ENCODE measurements around the gene POU6F2.
"Not testable (repeated sequence)": the region's sequence is repeated elsewhere in the genome, so short reads cannot be mapped to it uniquely, and the experiment has no call there.

The POU6F2 gene

DNA sequence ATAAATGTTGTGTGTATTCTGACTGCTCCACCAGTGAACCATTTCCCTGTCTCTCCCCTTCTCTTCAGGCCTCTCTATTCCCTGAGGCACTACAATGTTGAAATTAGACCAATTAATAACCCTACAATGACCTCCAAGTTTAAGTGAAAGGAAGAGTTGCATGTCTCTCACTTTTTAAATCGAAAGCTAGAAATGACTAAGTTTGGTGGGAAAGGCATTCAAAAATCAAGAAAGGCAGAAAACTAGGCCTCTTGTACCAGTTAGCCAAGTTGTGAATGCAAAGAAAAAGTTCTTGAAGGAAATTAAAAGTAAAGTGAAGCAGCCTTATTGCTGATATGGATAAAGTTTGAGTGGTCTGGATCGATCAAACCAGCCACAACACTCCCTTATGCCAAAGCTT lies 390.2 kb downstream of the POU6F2 start:
- no peak for TF ChIP-seq ZNF274 (IDR thresholded peaks at IDR 0.05; ENCODE audit: low read depth, low read length)
- H3K4me3 ChIP-seq (ENCODE audit: low read length), result no peak overlapping the region

DNA sequence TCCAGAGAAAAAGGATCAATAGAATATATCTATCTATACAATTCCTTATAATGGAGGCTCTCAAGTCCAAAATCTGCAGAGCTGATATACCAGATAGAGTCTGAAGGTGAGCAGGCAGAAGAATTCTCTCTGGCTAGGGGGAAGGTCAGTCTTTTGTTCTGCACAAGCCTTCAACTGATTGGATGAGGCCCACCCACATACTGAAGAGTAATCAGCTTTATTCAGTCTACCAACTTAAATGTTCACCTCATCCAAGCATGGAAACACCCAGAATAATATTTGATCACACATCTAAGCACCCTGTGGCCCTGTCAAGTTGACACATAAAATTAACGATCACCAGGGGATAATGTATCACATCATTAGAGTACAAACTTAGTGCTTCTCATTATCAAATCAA lies 394.7 kb downstream of the POU6F2 start:
- no peak overlapping the region for H3K4me3 ChIP-seq (ENCODE audit: low read length)
- no peak for TF ChIP-seq ZNF274 (IDR thresholded peaks at IDR 0.05; ENCODE audit: low read depth, low read length)

DNA sequence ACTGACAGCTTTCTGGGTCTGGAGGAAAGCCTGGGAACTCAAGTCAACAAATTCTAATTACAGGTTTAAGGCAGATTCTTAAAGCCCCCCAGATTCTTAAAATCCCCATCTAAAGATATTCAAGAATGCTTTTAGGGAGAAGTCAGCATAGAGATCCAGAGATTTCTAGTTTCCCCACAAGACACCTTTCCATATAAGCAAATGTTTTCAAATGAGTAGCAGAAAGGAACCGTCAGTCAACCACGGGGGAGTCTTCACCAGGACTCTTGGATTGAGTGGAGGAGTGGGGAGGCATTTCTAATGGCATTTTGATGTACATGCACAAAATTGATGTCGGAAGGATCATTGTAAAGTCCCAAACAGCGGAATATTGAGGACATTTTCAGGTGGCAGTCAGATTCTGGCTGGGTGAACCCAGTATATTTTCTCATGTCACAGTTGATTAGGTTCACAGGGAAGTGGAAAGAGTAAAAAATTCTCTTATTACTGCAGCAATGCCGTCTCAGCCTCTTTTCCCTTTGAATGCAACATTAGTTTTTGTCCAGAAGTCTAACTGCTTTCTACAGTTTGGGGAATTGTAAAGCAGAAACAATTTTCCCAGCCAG lies 396.8 kb downstream of the POU6F2 start:
- no peak for TF ChIP-seq ZNF274 (IDR thresholded peaks at IDR 0.05; ENCODE audit: low read depth, low read length)
- no peak overlapping the region for H3K4me3 ChIP-seq (ENCODE audit: low read length)

DNA sequence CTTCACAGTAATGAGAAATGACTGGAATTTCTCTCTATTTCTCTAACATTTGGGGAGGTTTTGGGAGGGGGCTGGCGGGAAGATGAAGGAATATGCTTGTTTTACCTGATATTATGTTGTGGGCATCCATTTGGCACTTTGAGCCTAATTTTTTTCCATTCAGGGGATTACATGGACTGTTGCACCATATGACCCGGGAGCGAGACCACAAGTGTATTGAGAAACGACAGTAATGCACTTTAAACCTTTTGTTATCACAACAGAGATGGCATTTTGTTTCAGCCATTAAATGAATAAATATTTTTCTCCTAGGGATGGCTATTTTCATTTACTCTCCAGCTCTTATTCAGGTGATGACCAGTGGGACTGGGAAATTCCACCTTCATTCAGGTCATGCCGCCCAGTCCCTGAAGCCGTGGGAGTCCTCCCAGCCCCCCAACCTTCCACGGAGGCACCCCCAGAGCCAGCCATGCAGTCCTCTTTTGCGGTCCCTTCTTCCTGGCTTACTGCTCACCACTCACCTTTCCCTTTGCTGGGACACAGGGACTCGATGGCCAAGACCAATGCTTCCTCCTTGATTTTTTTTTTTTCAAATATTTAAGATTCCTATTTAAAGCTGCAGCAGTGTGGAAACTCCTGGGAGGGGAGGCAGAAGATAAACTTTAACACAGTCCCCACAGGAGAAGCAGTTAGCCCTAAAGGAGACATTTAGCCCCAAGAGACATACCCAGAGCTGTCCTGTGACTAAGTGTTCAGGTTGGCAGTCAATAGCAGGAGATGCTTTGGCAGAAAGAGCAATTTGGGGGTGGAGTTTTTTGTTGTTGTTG lies 397.6 kb downstream of the POU6F2 start:
- no peak for TF ChIP-seq ZNF274 (IDR thresholded peaks at IDR 0.05; ENCODE audit: low read depth, low read length)
- H3K4me3 ChIP-seq (ENCODE audit: low read length), result no peak overlapping the region

DNA sequence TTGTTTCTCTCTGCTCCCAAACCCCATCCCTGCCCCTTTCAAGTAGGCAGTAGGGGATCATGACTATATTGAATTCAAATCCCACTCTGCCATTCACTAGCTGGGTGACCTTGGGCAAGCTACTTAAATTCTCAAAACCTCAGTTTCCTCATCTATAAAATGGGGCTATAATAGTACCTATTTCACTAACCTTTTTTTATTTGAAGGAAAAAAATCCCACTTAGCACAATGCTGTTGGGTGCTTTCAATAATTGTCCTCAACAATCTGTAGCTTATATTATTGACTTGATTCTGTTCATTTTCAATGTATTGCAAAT lies 398.1 kb downstream of the POU6F2 start:
- H3K4me3 ChIP-seq (ENCODE audit: low read length), result no peak overlapping the region
- no peak for TF ChIP-seq ZNF274 (IDR thresholded peaks at IDR 0.05; ENCODE audit: low read depth, low read length)

DNA sequence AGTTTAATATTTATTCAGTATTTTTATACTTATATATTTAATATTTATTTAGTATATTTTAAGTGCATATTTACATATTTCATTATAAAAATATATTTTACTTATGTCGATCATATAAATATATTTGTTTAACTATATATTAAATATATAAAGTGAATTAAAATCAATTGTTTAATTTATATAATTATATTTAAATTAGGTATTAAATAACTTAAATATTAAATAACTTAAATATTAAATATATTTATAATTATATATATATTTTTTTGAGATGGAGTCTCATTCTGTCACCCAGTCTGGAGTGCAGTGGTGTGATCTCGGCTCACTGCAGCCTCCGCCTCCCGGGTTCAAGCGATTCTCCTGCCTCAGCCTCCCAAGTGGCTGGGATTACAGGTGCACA lies 399.2 kb downstream of the POU6F2 start:
- H3K4me3 ChIP-seq (ENCODE audit: low read length), result not testable (repeated sequence)

DNA sequence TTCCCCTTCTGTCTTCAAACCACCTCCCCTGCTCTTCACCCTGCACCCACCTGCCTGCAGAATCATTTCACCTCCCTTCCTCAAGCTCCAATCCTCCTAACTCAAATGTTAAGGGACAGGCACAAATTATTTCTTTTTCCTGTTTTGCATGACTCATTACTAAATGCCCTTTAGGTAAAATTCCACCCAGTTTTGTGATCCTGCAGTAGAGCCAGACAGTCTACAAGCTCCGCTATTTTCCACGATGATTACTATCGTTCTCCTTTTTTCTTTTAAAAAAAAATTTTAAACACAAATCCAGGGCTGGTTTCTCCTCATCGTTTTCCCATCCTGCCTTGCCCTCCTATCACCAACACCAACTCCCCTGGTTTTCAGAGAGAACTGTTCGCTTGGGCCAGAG lies 401.7 kb downstream of the POU6F2 start:
- no peak overlapping the region for H3K4me3 ChIP-seq (ENCODE audit: low read length)
- TF ChIP-seq ZNF274 (IDR thresholded peaks at IDR 0.05; ENCODE audit: low read depth, low read length), result no peak

DNA sequence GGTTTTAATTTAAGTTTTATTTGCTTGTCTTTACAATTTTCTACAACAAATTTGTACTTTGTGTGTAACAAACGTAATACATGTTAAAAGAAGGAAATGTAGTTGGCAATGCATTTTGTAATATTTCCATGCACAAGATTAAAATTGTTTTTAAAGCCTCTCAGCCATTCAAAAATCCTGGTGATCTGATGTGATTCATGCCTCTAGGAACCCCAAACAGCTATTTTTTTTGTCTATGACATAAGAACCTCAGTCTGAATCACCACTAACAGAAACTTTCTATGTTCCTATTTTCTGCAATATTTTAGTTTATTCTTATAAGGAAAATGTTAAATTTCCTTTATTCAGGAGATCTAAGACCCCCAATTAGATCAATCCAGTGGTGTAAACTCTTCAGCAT lies 405.4 kb downstream of the POU6F2 start:
- no peak for TF ChIP-seq ZNF274 (IDR thresholded peaks at IDR 0.05; ENCODE audit: low read depth, low read length)

DNA sequence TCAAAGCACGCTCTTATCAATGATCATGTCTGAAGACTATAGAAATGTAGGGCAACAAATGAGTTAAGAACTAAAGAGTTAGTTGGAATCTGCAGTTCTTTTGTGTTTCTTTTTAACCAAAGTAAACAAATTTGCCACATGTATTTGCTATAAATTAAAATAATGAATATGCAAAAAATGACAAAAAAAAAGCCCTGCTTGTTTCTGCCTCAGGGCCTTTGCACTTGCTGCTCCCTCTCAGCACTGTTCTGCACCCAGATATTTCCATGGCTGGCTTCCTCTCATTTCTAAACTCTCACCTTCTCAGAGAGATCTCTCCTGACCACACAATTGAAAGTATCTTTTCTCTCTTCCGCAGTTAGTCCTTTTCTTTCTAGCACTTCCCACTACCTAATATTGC lies 406.7 kb downstream of the POU6F2 start:
- H3K4me3 ChIP-seq (ENCODE audit: low read length), result no peak overlapping the region
- no peak for TF ChIP-seq ZNF274 (IDR thresholded peaks at IDR 0.05; ENCODE audit: low read depth, low read length)

More for the DNA sequence above, 405.4 kb downstream of the POU6F2 start:
- no peak overlapping the region for H3K4me3 ChIP-seq (ENCODE audit: low read length)

DNA sequence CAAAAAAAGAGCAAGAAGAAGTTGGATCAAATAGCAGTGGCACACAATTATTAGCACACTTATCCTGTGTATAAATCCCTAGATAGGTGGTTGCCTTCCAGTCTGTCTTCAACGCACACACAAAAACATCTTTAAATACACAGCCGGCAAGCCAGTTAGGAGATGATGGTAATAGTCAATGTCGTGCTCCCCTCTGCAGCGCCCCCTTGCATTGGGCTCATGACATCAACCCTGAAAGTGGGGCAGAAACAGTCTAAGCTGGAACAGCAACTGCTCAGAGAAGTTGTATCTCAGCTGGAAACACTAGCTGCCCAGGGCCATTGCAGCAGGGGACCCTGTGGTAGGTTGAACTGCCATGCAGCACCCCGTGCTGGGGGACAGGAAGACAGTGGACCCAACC lies 409.0 kb downstream of the POU6F2 start:
- H3K4me3 ChIP-seq (ENCODE audit: low read length), result no peak overlapping the region
- TF ChIP-seq ZNF274 (IDR thresholded peaks at IDR 0.05; ENCODE audit: low read depth, low read length), result no peak

DNA sequence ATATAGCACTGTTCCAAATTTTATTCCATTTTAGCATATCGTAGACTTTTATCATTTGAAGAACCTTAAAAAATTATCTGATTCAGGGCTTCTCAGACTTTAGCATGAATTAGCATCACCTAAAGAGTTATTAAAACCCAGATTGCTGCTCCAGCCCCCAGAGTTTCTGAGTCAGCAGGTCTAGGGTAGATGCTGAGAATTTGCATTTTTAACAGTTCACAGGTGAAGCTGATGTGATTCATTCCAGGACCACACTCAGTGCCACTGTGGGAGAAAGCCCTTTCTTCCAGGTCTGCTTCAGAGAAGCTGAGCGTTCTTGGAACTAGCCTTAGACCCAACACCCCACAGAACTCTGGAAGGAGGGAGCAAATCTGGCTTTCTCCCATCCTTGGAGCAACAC lies 414.4 kb downstream of the POU6F2 start:
- no peak overlapping the region for H3K4me3 ChIP-seq (ENCODE audit: low read length)
- no peak for TF ChIP-seq ZNF274 (IDR thresholded peaks at IDR 0.05; ENCODE audit: low read depth, low read length)

DNA sequence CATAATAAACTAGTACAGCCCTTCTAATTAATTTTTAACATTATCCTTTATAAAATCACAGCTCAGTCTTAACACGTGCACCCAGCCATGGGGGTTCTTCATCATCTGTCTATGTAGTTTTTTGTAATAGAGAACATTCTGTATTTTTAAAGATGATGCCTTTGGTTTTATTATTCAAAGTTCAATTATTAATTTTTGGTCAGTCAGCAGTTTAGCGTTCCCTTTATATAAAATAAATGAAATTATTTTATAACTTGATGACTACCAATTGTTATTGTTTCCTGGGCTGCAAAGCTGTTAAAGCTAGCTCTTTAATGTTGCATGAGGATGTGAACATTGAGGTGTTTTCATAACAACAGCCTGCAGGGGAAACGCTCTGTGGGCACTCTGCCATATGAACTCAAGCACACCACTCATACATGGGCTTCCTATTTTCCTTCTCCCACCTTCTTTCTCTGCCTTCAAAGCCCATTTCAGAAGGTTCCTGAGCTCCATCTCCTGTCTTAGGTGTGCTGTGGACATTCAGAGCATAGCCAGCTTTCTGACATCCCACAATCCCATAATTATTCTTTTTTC lies 416.5 kb downstream of the POU6F2 start:
- no peak for TF ChIP-seq ZNF274 (IDR thresholded peaks at IDR 0.05; ENCODE audit: low read depth, low read length)
- no peak overlapping the region for H3K4me3 ChIP-seq (ENCODE audit: low read length)

DNA sequence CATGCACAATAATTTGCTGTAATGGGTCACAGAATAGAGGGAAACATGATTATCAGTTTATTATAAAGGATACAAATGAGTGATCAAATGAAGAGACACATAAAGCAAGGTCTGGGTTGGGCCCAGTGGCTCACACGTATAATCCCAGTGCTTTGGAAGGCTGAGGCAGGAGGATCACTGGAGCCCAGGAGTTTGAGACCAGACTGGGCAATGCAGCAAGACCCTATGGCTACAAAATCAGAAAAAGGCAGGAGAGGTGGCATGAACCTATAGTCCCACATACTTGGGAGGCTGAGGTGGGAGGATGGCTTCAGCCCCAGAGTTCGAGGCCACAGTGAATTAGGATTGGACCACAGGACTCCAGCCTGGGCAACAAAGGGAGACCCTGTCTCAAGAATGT lies 421.7 kb downstream of the POU6F2 start:
- TF ChIP-seq ZNF274 (IDR thresholded peaks at IDR 0.05; ENCODE audit: low read depth, low read length), result no peak

DNA sequence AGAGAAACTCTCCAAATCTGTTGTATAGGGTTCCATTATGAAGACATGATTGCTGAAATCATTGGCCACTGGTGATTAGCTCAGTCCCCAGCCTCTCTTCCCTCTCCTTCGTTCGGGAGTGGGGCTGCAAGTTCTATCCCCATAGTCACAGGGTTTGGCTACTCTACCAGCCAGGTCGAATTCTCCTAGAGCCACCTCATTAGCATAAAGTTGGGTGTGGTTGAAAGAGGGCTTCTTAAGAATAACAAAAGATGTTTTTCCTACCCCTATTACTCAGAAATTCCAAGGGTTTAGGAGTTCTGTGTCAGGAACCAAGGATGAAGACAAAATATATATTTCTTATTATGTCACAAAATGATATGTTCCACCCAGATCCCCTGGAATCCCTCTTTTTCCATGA lies 422.3 kb downstream of the POU6F2 start:
- no peak for TF ChIP-seq ZNF274 (IDR thresholded peaks at IDR 0.05; ENCODE audit: low read depth, low read length)
- no peak overlapping the region for H3K4me3 ChIP-seq (ENCODE audit: low read length)

More for the DNA sequence above, 421.7 kb downstream of the POU6F2 start:
- H3K4me3 ChIP-seq (ENCODE audit: low read length), result no peak overlapping the region

DNA sequence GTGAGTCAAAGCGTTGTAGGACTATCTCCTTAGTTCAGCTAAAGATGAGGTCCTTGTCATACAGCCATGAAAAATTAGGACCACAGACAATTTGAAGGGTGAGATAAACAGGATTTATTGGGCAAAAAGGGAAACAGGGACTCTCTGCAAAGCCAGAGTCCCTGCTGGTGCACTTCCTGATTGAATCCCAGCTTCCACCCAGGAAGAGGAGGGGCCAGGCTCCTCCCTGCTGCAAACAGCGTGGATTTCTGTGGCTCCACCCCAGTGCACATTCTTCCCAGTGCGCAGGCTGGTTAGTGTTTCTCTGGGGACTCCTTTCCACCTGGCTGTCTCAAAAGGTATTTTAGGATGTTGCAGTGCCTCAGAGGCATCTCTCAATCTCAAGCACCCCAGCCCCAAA lies 423.1 kb downstream of the POU6F2 start:
- no peak overlapping the region for H3K4me3 ChIP-seq (ENCODE audit: low read length)
- no peak for TF ChIP-seq ZNF274 (IDR thresholded peaks at IDR 0.05; ENCODE audit: low read depth, low read length)

Data from GM08714 (cell line).